Stimulated activated CD8-positive, alpha-beta memory T cell treated with anti-CD3 and anti-CD28 coated beads, Interleukin-12 subunit alpha, Interleukin-12 subunit beta, amount 100 ng/mL, for 1 hour (primary cell): ENCODE measurements around the gene HCK.

ENCODE experiments used
- DNase-seq: peaks from one replicate; pipeline ENCODE4 v3.0.0-alpha.2; 2020; ENCODE audit warnings: low read depth

HCK gene

DNA sequence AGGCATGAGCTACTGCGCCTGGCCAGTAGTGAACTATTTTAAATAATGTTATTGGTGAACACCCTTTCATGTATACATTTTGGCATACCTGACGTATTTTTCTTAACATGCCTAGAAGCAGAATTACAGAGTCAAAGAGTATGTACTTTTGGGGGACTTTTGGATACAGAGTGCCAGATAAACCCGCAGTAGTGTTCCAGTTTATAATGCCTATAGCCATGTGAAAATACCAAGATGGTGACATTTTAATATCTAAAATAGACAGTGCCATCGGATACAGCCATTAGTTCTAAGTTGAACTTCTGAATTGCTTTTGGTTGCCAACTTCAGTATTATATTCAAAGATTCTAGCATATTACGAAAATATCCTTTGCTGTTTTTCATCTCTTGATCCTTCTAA lies 77.8 kb downstream of the HCK start:
- DNase-seq, result no peak

DNA sequence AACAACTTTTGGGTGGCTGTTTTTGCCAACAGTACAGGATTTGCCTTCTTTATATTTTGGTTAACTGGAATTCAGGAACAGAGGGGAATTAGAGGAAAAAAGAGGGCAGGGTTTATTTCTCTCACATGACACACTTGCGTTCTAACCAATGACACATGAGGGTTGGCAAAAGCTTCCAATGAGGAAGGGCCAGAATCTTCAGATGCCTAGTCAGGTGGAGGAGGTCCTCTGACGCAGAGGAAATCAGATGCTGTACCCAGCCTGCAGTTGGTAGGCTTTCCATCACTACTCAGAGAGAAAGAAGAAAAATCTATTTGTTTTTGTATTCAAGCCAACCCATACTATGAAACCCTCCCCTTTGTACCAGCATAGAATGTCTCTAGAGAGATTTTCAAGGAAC lies 78.3 kb downstream of the HCK start:
- DNase-seq, result no peak

DNA sequence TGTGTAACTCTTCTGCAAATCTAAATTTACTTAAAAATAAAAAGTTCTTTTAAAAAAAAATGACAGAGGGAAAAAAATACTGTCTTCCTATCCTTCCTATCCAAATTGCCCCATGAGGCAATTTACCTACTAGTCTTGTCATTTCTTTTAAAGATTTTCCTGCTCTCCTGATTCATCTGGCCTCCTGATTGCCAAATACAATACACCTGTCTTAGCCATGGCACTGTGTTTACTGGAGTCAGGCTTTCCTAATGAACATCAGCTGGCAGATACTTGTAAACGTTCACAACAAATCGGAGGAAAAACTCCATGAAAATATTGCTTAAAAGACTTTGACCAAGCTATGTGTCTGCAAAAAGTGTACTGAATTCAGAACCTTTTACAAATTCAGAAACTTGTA lies 78.9 kb downstream of the HCK start:
- DNase-seq, result no peak

DNA sequence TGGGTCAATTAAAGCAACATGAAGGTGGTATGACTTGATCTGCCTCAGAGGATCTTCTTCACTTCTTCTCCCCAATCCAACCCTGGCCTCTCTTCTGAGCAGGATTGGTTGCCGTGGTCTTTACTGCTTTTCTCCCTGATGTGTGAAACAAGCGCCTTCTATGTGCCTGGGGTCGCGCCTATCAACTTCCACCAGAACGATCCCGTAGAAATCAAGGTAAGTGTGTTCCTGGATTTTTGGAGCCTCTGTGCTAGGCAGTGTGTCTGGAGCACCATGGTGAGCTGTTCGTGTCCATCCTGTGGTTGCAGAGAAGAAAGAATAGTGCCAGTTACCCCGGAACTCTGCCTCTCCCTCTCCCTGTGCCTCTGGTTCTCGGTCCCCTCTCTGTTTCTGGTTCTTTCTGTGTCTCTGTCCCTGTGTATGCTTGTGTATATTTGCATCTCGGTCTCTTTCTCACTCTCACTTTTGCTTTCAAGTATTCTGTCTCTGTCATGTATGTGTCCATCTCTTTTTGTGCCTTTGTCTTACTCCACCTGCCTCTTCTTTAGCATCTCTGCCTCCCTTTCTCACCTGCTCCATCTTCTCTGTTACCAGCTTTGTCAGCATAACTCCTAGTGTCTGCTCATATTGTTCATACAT lies 81.0 kb downstream of the HCK start:
- DNase-seq, result no peak

DNA sequence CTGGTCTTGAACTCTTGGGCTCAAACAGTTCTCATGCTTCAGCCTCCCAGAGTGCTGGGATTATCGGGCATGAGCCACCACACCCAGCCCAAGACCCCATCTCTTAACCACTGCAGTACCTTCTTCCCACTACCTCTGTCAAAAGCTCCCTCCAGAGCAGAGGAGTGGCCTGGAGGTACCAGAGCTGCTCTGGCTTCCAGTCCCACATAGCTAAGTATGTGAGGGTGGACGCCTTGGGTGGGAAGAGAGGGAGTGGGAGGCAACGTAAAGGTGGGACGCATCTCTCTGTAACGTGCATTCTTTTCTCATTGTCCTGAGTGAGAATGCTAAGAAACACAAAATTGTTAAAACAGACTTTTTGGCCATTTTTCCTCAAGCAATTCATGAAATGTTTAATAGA lies 82.0 kb downstream of the HCK start:
- no peak for DNase-seq

DNA sequence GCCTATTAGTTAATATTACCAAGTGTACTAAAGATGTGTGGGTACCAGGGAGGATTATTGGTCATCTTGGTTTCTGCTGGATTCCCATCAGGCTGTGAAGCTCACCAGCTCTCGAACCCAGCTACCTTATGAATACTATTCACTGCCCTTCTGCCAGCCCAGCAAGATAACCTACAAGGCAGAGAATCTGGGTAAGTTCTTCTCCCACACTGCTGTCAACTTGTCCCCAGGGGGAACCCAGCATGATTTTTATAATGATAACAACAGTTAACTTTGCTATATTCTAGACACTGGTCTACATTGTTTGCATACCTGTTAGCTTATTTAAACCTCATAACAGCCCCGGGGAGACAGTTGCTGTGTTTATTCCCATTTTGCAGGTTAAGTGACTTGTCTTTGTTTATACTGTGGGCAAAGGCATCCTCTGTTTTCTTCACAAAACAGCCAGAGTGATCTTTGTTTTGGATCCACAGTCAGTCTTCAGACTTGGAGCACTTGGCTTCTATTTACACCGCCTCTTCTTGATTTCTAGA lies 84.0 kb downstream of the HCK start:
- no peak for DNase-seq

DNA sequence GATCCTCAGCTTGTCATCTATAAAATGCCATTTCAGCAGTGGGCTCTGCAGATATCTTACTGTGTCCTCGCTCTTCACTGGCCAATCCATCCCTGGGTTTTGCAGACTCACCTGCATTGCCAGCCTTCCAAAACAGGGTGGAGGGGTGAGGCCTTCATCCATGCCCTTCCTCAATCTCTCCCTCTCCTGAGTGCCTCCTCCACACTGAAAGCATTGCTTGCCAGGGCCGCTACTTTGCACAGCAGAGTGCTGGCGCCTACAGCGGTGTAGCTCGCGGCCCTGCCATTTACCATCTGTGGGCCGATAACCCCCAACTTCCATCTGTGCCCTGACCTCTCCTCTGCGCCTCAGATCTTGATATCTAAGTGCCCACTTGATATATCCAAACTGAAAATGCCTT lies 86.9 kb downstream of the HCK start:
- no peak for DNase-seq

DNA sequence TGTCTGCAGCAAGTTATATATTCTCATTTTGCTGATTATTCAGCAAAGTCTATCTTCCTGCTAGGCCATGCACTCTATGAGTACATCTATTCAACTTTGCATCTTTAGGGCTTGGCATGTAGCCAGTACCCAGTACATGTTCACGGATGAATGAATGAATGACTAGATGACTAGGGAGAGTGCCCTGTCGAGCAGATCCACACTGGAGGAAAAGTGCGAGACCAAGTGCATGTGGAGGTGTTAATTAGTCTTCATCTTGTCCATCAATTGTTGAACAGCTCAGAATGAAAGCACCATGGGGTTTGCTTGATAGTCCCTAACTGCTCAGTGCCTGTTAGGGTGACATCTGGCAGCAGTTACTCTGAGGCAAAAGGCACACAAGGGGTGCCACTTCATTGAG lies 87.9 kb downstream of the HCK start:
- no peak for DNase-seq

DNA sequence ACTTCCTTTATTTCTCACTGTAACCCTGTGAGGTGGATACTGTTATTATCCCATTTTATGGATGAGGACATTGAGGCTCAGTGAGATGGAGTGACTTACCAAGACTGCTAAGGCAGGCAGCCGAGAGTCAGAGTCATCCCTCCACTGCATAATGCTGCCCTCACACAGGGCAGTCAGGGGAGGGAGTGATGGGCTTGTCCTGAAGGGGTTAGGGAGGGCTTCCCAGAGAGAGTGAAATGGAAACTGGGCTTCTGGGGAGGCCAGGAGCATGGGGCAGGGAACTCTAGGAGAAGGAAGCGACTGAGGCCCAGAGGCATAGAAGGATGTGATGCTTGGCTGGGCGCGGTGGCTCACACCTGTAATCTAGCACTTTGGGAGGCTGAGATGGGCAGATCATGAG lies 88.6 kb downstream of the HCK start:
- DNase-seq, result no peak

DNA sequence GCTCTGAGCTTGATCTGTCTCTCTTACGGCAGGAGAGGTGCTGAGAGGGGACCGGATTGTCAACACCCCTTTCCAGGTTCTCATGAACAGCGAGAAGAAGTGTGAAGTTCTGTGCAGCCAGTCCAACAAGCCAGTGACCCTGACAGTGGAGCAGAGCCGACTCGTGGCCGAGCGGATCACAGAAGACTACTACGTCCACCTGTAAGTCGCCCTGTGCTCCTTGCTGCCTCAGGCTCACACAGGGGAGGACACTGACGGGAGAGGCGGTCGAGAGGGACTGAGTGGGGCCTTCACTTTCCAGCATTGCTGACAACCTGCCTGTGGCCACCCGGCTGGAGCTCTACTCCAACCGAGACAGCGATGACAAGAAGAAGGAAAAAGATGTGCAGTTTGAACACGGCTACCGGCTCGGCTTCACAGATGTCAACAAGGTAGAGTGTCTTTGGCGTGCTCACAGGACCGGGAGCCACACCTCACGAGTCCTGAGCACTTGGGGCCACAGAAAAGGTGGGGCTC lies 89.5 kb downstream of the HCK start:
- DNase-seq, result no peak

DNA sequence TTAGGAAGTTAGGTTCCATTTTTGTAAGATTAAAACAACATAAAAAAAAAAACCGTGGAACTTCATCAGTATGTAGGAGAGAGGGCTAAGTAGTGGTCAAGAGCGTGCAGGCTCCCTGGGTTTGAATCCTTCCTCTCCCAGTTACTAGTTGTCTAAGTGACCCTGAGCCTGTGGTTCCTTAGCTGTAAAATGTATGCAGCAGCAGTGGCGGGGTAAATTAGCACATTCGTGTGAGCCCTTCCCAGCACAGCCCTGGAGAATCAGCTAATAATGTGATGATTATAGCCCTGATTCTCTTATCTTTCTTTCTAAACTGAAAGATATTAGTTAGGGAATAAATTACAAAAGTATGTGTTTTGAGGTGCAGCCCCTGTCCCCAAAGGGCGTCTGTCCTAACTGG lies 90.0 kb downstream of the HCK start:
- no peak for DNase-seq

DNA sequence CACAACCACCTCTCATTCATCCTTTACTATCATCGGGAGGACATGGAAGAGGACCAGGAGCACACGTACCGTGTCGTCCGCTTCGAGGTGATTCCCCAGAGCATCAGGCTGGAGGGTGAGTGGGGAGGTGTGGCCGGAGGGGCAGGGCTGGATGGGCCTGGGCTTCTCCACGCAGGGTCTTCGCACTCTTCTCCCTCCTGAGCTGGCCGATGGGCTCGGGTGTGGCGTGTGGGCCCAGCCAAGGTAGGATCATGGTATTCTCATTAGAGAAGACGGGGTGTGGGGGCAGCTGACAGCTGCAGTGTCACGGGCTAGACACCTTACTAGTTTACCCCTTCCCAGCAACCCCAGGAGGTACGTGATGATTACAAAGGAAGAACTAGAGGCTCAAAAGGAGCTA lies 90.9 kb downstream of the HCK start:
- DNase-seq, result no peak

DNA sequence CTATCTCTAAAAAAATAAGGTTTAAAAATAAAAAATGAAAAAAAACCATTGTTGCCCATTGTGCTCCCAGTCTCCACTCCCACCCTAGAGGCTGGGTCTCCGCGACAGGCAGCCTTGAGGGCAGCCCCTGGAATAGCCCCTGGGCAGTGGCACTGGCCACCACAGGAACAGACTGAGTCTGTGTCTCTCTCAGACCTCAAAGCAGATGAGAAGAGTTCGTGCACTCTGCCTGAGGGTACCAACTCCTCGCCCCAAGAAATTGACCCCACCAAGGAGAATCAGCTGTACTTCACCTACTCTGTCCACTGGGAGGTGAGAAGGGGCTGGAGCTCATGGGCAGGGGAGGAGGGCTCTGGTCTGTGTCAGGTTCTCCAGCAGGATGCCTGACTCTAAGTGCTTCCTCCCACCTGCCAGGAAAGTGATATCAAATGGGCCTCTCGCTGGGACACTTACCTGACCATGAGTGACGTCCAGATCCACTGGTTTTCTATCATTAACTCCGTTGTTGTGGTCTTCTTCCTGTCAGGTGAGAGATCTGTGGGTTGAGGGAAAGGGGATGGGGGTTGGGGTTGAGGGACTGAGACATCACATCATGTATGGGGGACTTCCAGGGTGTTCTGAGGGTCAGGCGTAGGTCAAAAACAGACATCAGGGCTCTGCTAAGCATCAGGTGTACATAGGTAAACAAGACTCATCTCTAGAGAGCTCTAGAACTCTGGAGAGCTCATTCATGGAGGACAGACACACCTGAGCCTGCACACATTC lies 93.0 kb downstream of the HCK start:
- no peak for DNase-seq

DNA sequence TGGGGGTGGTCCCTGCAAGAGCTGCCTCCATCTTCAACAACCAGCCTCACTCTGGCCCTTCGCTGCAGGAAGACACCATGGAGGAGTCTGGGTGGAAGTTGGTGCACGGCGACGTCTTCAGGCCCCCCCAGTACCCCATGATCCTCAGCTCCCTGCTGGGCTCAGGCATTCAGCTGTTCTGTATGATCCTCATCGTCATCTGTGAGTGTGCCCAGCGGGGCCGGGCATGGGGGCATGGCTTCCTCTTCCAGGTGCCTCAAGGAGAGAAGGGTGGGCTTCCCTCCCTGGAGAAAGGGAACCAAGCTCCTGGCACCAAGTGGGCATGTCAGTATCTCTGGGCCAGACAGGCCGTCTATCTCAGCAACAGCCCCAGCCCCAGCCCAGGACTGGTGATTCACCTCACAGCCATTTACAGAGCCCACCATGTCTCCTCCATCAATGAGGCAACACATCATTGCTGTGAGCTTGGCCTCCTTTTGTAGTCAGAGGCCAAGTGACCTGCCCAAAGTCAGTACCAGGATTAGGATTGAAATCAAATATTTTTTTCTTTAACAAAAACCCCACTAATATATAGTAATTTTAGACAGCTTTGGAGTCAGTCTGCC lies 97.6 kb downstream of the HCK start:
- DNase-seq, result no peak

DNA sequence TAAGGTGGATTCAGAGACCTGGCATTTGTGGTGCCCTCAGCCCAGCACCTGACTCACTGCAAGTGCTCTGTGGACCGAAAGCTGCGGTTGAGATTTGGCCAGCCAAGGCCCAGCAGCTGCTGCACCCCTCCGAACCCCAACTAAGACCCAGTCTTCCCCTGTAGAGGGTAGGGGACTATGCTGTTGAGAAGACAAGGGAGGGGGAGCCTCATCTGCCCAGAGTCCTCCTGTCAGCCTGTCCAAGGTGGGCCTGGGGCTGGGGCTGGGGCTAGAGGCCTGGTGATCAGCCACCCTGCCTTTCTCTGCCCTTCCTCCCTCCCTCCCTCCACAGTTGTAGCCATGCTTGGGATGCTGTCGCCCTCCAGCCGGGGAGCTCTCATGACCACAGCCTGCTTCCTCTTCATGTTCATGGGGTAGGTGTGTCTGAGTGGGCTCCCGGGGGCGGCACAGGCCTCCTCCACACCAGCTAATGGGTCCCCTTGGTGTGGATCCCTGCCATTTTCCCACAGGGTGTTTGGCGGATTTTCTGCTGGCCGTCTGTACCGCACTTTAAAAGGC lies 98.3 kb downstream of the HCK start:
- DNase-seq, result no peak
